Large intestine (tissue), 3 donors: ENCODE data around the gene ZNF519. TPM values are rescaled to one million over a fixed set of nuclear protein-coding genes. Genes with fewer than 3 reads are reported as not detected.
"Not testable (repeated sequence)": the region's sequence is repeated elsewhere in the genome, so short reads cannot be mapped to it uniquely, and the experiment has no call there.

Experiments
- DNase-seq, 2 donors: peaks; one replicate each; pipeline versions ENCODE4 v3.0.0 to v3.0.0-alpha.2; 2013
- H3K27ac ChIP-seq: one replicate; pipeline ENCODE4 v1.5.1; 2013; ENCODE audit warnings: low read length
- H3K27me3 ChIP-seq: 2 replicates; pipeline ENCODE4 v1.6.1; 2013; ENCODE audit warnings: low read length; ENCODE audit not compliant: control insufficient read depth, insufficient read depth
- H3K36me3 ChIP-seq: 2 replicates; pipeline ENCODE4 v1.6.1; 2013; ENCODE audit warnings: low read length; ENCODE audit not compliant: control insufficient read depth, insufficient read depth
- H3K4me1 ChIP-seq: one replicate; pipeline ENCODE4 v1.6.1; 2013; ENCODE audit warnings: low read length; ENCODE audit not compliant: control insufficient read depth, insufficient read depth
- H3K4me3 ChIP-seq: one replicate; pipeline ENCODE4 v1.5.1; 2013; ENCODE audit warnings: low read length
- H3K9me3 ChIP-seq: one replicate; pipeline ENCODE4 v1.6.1; 2013; ENCODE audit warnings: mild to moderate bottlenecking, low read depth, low read length, moderate library complexity; ENCODE audit not compliant: control insufficient read depth
- WGBS: methylation state at CpG from one replicate; pipeline ENCODE4 v1.1.5; 2013; ENCODE audit warnings: low lambda C conversion rate; ENCODE audit not compliant: insufficient coverage; 5-methylcytosine and 5-hydroxymethylcytosine counted together
- polyA plus RNA-seq: library from polyadenylated mRNA; unstranded; fragments of 120-200 nt; gene quantifications from one replicate; pipeline ENCODE4 v1.2.1, GENCODE V29; 2013

ZNF519 gene
- polyA plus RNA-seq, 1 donor: 7.2 TPM

GRCh38 chr18:14146771-14147170 is 14.5 kb upstream of the ZNF519 start:
- no CpG with 5 or more reads among the region's 23 CpGs for WGBS
- H3K4me3 ChIP-seq, H3K36me3 ChIP-seq, H3K4me1 ChIP-seq, H3K27me3 ChIP-seq, H3K9me3 ChIP-seq, DNase-seq, H3K27ac ChIP-seq: not testable (repeated sequence)

DNA sequence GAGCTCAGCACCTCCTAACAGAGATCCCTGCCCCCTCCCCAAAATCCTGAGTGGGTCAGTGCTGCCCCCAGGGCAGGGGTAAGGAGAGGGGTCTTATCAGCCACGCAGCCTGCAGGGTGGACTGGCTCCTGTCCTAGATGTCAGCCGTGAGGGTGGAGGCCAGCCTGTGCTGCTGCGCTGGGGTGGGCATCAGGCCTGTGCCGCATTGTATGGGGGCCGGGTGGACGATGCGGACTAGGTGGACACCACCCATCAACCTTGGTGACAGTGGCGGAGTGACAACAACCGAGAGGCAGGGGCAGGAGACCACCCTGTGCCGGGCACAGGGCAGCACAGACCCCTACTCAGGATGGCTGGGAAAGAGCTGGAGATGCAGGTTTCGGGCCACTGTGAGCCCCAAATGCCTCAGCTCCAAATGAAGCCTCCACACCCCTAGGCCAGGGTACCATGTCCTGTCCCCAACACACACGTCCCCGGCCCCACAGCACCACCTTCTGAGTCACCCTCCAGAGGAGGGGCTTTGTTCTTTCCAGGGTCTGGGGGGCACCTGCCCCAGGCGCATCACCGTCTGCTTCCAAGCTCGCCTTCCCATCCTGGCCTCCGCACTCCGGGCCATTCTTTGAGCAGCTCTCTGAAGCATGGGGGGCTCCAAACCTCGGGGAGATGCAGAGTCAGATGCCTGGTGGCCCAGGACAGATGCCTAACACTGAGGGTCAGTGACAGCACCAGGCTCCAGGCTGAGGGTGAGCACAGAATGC is 13.5 kb upstream of the ZNF519 start:
- WGBS: no CpG with 5 or more reads among the region's 19 CpGs
- not testable (repeated sequence) for H3K27me3 ChIP-seq, H3K4me1 ChIP-seq, H3K9me3 ChIP-seq, DNase-seq, H3K27ac ChIP-seq, H3K36me3 ChIP-seq, H3K4me3 ChIP-seq

DNA sequence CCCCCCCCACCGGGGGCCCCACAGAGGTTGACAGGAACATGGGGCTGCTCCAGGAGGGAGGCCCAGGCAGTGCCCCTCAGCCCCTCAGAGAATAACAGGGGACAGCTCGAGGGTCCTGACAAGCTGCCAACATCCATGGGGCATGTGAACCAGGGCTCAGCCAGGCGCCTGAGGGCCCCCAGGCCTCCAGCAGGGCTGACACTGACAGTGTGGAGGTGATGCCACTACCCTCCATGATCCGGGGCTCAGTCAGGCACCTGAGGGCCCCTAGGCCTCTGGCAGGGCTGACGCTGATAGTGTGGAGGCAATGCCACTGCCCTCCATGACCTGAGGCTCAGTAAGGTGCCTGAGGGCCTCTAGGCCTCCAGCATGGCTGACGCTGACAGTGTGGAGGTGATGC is 12.8 kb upstream of the ZNF519 start:
- H3K4me1 ChIP-seq, H3K36me3 ChIP-seq, DNase-seq, H3K27ac ChIP-seq, H3K4me3 ChIP-seq, H3K27me3 ChIP-seq, H3K9me3 ChIP-seq: not testable (repeated sequence)
- WGBS: no CpG with 5 or more reads among the region's 6 CpGs

DNA sequence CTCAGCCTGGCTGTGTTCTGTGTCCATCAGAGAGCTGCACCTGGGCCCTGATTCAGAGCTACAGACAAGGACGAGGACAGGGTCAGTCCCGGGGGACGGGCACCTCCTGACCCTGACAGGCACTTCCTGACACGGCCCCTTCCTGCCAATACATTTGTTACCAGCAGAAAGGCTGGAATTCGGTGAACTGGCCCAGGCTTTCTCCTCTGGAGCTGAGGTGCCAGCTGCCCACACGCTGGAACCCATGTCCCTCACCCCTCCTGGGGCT is 12.3 kb upstream of the ZNF519 start:
- H3K27me3 ChIP-seq: no peaks in the 10 kb centered on the region
- no peaks in the 10 kb centered on the region for H3K4me1 ChIP-seq
- H3K36me3 ChIP-seq: no peaks in the 10 kb centered on the region
- H3K27ac ChIP-seq: no peak overlapping the region
- no peak for DNase-seq
- no peak overlapping the region for H3K4me3 ChIP-seq
- no CpG with 5 or more reads among the region's 6 CpGs for WGBS
- H3K9me3 ChIP-seq: peaks cover 3% of the 10 kb centered on the region

DNA sequence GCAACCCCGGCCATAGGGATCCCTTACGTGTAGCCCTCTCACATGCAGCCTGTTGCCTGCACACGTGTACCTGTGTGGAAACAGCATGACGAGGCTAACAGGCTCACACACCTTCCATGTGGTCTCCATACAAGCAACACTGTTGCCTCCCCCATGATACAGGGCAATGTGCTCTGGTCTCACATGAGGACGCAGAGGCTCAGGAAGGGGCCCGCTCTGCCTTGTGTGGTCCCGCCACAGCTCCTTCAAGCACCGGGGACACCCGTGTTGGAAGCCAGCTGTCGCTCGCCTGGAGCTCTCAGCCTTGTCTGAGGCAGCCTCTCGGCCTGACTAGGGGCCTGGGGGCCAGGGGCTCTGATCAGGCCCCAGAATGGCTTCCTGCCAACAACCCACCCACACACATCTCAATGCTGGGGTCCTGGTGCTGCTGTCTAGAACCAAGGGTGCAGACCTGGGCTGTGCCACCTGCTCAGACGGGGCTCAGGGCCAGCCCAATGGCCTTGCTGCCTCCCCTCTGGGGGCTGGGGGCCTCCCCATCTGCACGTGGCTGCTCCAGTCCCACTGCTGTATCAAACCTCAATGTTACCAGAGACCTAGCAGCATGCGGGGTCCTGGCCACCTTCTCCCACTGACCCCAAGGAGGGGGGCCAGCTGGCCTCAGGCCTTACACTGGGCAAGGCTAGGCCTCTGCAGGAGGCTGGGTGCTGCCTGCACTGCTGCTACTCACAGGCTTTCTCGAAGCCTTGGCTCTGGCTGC is 11.8 kb upstream of the ZNF519 start:
- not testable (repeated sequence) for H3K4me3 ChIP-seq, H3K27ac ChIP-seq, DNase-seq, H3K9me3 ChIP-seq, H3K27me3 ChIP-seq, H3K36me3 ChIP-seq, H3K4me1 ChIP-seq
- WGBS: no CpG with 5 or more reads among the region's 16 CpGs

- H3K27ac ChIP-seq, H3K4me1 ChIP-seq, H3K9me3 ChIP-seq, H3K4me3 ChIP-seq, H3K27me3 ChIP-seq, H3K36me3 ChIP-seq, DNase-seq: not testable (repeated sequence)
- no CpG with 5 or more reads among the region's 17 CpGs for WGBS
Observed at GRCh38 chr18:14143396-14143795, 11.2 kb upstream of the ZNF519 start.

DNA sequence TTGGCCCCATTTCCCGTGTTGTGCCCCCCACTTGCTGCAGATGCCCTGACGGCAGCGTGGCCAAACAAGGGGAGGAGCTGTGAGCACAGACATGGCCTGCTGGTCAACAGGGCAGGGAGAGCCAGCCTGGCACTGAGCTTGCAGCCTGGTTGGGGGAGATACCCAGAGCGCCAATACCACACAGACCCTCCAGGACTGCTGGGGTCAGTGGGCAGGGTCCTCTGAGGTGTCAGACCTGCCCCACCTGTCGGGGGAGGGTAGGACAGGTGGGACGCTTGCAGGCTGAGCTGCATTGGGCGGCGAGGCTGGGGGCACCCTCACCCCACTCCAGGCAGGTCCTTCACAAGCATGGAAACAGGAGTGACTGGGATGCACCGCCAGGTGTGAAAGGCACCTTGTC is 9.9 kb upstream of the ZNF519 start:
- DNase-seq, H3K27ac ChIP-seq, H3K4me1 ChIP-seq, H3K4me3 ChIP-seq, H3K9me3 ChIP-seq, H3K36me3 ChIP-seq, H3K27me3 ChIP-seq: not testable (repeated sequence)
- no CpG with 5 or more reads among the region's 9 CpGs for WGBS

DNA sequence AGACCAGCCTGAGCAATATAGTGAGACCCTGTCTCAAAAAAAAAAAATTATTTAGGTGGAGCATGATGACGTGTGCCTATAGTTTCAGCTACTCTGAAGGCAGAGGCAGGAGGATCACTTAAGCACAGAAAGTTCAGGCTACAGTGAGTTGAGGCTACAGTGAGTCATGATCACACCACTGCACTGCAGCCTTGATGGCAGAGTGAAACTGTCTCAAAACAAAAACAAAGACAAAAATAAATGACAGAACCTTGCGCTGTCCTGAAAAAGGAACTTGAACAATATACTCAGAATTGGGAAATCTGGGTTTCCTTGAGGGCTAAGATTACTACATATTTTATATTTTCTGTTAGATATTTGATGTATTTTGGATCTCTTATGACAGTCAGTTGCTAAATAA is 7.3 kb upstream of the ZNF519 start:
- WGBS: no CpG with 5 or more reads among the region's 2 CpGs
- not testable (repeated sequence) for H3K27ac ChIP-seq, H3K4me3 ChIP-seq, DNase-seq, H3K4me1 ChIP-seq, H3K36me3 ChIP-seq, H3K9me3 ChIP-seq, H3K27me3 ChIP-seq

- not testable (repeated sequence) for H3K4me3 ChIP-seq, H3K27ac ChIP-seq, H3K4me1 ChIP-seq, H3K27me3 ChIP-seq, H3K9me3 ChIP-seq, H3K36me3 ChIP-seq, DNase-seq
- no CpG with 5 or more reads among the region's 4 CpGs for WGBS
Observed at GRCh38 chr18:14137971-14138370, 5.7 kb upstream of the ZNF519 start.

- not testable (repeated sequence) for H3K4me1 ChIP-seq, H3K36me3 ChIP-seq, H3K27ac ChIP-seq, DNase-seq, H3K27me3 ChIP-seq, H3K9me3 ChIP-seq
- no CpG with 5 or more reads among the region's 27 CpGs for WGBS
- peak overlapping the region; percentile 44 for H3K4me3 ChIP-seq
Observed at GRCh38 chr18:14131696-14132270, 452 bp downstream of the ZNF519 start.

DNA sequence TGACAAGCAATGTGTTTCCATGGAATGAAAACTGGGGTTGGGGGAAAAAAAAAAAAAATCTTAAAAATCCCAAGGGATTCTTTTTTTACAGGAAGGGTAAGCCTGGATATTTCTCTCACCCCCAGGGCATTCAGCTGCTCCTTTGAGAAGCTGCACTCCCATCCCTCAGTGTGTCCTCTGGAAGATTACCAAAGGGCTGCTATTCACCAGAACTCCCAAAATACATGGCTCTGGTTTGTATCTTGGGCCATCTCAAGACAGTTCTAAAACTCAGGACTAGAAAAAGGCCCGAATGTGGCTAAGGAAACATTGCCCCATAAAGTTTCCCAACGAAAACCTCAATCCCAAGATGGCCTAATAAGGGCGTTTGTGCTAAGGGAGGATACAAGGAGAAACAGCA is 1.4 kb downstream of the ZNF519 start:
- H3K27ac ChIP-seq: not testable (repeated sequence)
- WGBS: no CpG with 5 or more reads among the region's 3 CpGs

More for the DNA sequence above, 1.4 kb downstream of the ZNF519 start:
- not testable (repeated sequence) for H3K4me1 ChIP-seq, H3K9me3 ChIP-seq, DNase-seq, H3K36me3 ChIP-seq, H3K27me3 ChIP-seq, H3K4me3 ChIP-seq
